OCI-LY1 (cell line): Measurements from ENCODE around the gene RASGEF1C.

Experiments used
- CTCF ChIP-seq: fragments of 200-600 bp; sonication (generic), shearing (Covaris generic); IDR thresholded peaks from 2 replicates; pipeline ENCODE4 v1.5.1; 2017; ENCODE audit warnings: mild to moderate bottlenecking, antibody characterized with exemption, low read length, moderate library complexity, mixed read lengths
- EZH2 ChIP-seq: fragments of 200-600 bp; sonication (generic), shearing (Covaris generic); IDR thresholded peaks from 2 replicates; pipeline ENCODE4 v1.8.0; 2017; ENCODE audit warnings: borderline replicate concordance, mixed run types, mild to moderate bottlenecking, antibody characterized with exemption, low read length, moderate library complexity, mixed read lengths

GRCh38 chr5:180069589-180070247, 139.3 kb downstream of the RASGEF1C start:
- TF ChIP-seq EZH2, result no peak
- TF ChIP-seq CTCF, result no peak
